Colonic mucosa (tissue), 4 donors: ENCODE data around the gene SCN5A. TPM values are rescaled to one million over a fixed set of nuclear protein-coding genes. Genes with fewer than 3 reads are reported as not detected.

Source experiments
- DNase-seq: peaks from one replicate; pipeline ENCODE4 v3.0.0-alpha.2; 2020
- H3K27ac ChIP-seq: fragments of 200-600 bp; one replicate; pipeline ENCODE4 v1.8.0; 2021
- H3K27me3 ChIP-seq: fragments of 200-600 bp; one replicate; pipeline ENCODE4 v1.8.0; 2021
- H3K36me3 ChIP-seq: fragments of 200-600 bp; one replicate; pipeline ENCODE4 v1.8.0; 2021
- H3K4me1 ChIP-seq: fragments of 200-600 bp; one replicate; pipeline ENCODE4 v1.8.0; 2021; ENCODE audit warnings: mild to moderate bottlenecking
- H3K4me3 ChIP-seq: fragments of 200-600 bp; one replicate; pipeline ENCODE4 v1.8.0; 2021
- H3K9ac ChIP-seq, 2 donors: one replicate each; pipeline ENCODE4 v1.7.0; 2013; ENCODE audit warnings: control low read depth in 2 of 2, low read depth in 2 of 2, low read length in 2 of 2
- H3K9me3 ChIP-seq: fragments of 200-600 bp; one replicate; pipeline ENCODE4 v1.8.0; 2021
- CTCF ChIP-seq: fragments of 200-600 bp; IDR thresholded peaks from one replicate; pipeline ENCODE4 v1.8.0; 2022; ENCODE audit warnings: antibody characterized with exemption, mild to moderate bottlenecking
- intact Hi-C: fragments of 100-400 bp; cut with DNase I; formaldehyde crosslinking; loops from one replicate; pipeline ENCODE4 v1.14.1; 2022
- total RNA-seq, 2 donors: library from RNA; stranded (reverse); fragmentation: NEBNext Ultra II Directional in 1 of 2; extraction: Animal tissue kit (Norgen Biotek cat#: 25700) in 1 of 2; gene quantifications; one replicate each; pipeline ENCODE4 v1.2.1, GENCODE V29; 2021
- donor health status: healthy.
- donor health status: DM: no; HTN: no; CAD: no.
- donor health status: DM: no; HTN: no; CAD: no.

The SCN5A gene
- total RNA-seq, 2 donors from 2014 or later: 0.32 to 0.45 TPM

DNA sequence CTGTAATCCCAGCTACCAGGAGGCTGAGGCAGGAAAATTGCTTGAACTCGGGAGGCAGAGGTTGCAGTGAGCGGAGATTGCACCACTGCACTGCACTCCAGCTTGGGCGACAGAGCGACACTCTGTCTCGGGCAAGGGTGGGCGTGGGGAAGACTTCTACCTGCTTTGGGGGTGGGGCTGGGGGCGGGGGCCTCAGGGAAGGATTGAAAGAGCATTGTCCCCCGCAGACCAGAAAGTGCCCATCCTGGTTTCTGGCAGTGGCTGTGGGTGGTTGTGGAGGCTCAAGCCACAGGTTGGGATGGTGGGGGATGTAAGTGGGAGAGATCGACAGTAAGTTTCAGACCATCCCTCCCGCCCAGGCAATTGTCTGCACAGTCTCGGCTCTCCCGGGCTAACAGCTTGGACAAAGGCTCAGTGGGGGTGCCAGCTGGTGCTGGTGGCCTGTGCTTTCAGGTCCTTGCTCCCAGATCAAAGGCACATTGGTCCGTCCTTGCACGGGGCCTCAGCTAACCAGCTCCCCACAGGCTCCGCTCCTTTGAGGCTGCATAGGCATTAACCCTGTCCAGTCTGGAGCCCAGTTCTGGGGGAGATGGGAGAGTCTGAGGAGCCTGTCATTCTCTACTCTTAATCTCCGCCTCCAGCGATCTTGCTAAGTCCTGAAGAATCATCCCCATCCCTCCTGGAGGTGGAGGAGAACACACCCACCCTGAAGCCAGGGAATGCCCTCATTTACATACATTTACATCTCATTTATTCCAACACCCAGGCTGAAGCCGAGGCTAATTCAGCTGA is 8.6 kb downstream of the SCN5A start:
- intact Hi-C loops: no loop called here

DNA sequence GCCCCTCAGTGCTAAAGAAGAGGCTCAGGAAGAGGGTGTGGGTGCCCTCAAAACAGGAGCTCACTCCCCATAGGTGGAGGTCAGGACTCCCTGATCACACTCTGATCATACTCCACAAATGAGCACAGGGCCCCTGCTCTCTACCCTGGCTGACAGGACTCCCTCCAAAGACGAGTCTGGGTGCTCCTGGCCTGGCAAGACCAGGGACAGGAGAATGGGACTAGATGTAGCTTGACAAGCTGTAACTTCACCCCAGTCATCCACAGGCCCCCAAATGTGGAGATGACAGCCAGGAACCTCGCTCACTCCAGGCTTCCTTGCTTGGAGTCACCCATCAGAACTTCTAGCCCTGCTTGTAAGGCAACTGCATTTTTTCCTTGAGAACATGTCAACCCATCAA is 11.1 kb downstream of the SCN5A start:
- no peak for TF ChIP-seq CTCF
- DNase-seq: no peak
- Histone ChIP-seq H3K9ac (no peak overlapping the region), H3K36me3 (no peaks in the 10 kb centered on the region), H3K27ac (no peak overlapping the region), H3K4me3 (no peak overlapping the region), H3K9me3 (no peaks in the 10 kb centered on the region), H3K4me1 (no peaks in the 10 kb centered on the region), H3K27me3 (no peaks in the 10 kb centered on the region)
- intact Hi-C loops: no loop called here

More for the DNA sequence above, 8.6 kb downstream of the SCN5A start:
- Histone ChIP-seq H3K27ac (no peak overlapping the region), H3K4me1 (no peaks in the 10 kb centered on the region), H3K9me3 (no peaks in the 10 kb centered on the region), H3K9ac (no peak overlapping the region), H3K27me3 (no peaks in the 10 kb centered on the region), H3K36me3 (no peaks in the 10 kb centered on the region), H3K4me3 (no peak overlapping the region)
- no peak for TF ChIP-seq CTCF
- DNase-seq: no peak

DNA sequence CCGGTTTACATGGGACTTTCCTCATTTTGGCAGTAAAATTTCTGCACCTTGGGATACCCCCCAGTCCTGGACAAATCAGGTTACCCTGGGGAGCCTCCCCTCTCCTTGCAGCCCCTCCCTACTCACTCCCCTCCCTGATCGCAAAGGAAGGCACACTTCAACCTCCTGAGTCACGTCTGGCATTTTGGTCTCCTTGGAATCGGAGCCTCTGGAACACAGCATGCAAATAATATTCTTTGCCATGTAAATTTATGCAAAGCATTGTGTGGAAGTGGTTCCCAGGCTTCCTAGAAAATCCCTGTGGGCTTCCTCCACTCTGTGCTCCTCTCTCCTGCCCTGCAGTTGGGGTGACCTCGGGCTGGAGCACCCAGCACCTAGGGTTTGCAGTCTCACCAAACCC is 11.6 kb downstream of the SCN5A start:
- no peak for DNase-seq
- intact Hi-C loops: no loop called here
- TF ChIP-seq CTCF: no peak
- Histone ChIP-seq H3K27ac (no peak overlapping the region), H3K36me3 (no peaks in the 10 kb centered on the region), H3K9ac (no peak overlapping the region), H3K4me3 (no peak overlapping the region), H3K9me3 (no peaks in the 10 kb centered on the region), H3K4me1 (no peaks in the 10 kb centered on the region), H3K27me3 (no peaks in the 10 kb centered on the region)

DNA sequence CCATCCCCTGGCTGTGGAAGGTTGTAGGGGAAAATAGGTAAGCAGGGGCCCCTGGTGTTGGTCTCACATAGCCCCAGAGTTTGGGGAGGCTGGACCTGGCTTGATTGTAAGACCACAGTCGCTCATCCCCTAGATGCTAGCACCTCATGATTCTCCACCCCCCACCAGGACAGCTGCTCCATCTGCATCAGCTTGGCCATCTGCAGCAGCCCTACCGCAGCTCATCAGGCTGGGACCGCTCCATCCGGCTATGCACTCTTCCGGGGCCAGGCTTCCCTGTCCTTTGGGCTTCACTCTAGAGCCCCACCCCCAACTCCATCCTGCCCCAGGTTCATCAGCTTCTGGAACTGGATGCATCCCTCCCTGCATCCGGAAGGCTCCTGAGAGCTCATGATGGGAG is 12.6 kb downstream of the SCN5A start:
- H3K27me3 ChIP-seq: no peaks in the 10 kb centered on the region
- no peak overlapping the region for H3K27ac ChIP-seq
- H3K9me3 ChIP-seq: no peaks in the 10 kb centered on the region
- TF ChIP-seq CTCF: no peak
- H3K4me3 ChIP-seq: no peak overlapping the region
- no peak for DNase-seq
- H3K9ac ChIP-seq: no peak overlapping the region
- H3K36me3 ChIP-seq: no peaks in the 10 kb centered on the region
- no peaks in the 10 kb centered on the region for H3K4me1 ChIP-seq
- intact Hi-C loops: no loop called here

GRCh38 chr3:38636464-38636863 is 13.0 kb downstream of the SCN5A start:
- no peak overlapping the region for H3K4me3 ChIP-seq
- no peak for TF ChIP-seq CTCF
- no peaks in the 10 kb centered on the region for H3K4me1 ChIP-seq
- H3K9me3 ChIP-seq: no peaks in the 10 kb centered on the region
- H3K36me3 ChIP-seq: no peaks in the 10 kb centered on the region
- no peak overlapping the region for H3K27ac ChIP-seq
- intact Hi-C loops: no loop called here
- H3K9ac ChIP-seq: no peak overlapping the region
- H3K27me3 ChIP-seq: no peaks in the 10 kb centered on the region
- DNase-seq: no peak
